DOHH2 (cell line): Measurements from ENCODE around the gene FRAS1.

Experiments used
- CTCF ChIP-seq: fragments of 200-600 bp; sonication (generic); IDR thresholded peaks from one replicate; pipeline ENCODE4 v1.5.1; 2014; ENCODE audit warnings: antibody characterized with exemption, mild to moderate bottlenecking, low read depth, low read length; ENCODE audit not compliant: poor library complexity, severe bottlenecking
- EZH2phosphoT487 ChIP-seq: fragments of 200-600 bp; sonication (generic); IDR thresholded peaks from 2 replicates; pipeline ENCODE4 v1.6.1; 2017; ENCODE audit warnings: borderline replicate concordance, mild to moderate bottlenecking, antibody characterized with exemption, low read length, moderate library complexity, mixed read lengths

DNA sequence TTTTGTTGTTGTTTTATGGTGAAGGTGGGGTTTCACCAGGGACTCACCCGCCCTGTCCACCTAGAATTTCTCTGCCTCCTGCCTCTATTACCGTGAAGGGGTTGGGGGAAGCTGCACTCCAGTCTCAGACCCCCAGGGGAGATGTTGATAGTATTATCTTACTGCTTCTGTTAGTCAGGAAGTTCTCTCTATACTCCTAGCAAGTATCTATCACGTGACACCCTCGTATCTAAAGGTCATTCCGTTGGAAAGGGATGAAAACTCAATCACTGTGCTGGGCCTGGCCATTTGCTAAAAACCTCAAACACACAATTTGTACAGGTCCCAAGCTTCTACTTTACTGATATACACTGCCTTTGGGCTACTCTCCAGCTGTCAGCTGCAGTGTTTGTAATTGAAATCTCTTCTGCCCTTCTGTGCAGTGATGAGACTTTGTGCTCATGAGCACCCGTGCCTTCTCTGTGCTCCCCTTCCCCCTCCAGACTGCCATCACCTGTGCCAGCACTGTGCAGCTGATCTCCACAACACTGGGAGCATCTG is 306.0 kb downstream of the FRAS1 start:
- no peak for TF ChIP-seq CTCF
- TF ChIP-seq EZH2phosphoT487: no peak
